ENCODE measurements around the gene LY6G5C. TPM values are rescaled to one million over a fixed set of nuclear protein-coding genes. Genes with fewer than 3 reads are reported as not detected.

LY6G5C gene
- total and polyA plus RNA-seq, 9 donors: 1.2 to 3.7 (median 2.2) TPM; not detected in 1

DNA sequence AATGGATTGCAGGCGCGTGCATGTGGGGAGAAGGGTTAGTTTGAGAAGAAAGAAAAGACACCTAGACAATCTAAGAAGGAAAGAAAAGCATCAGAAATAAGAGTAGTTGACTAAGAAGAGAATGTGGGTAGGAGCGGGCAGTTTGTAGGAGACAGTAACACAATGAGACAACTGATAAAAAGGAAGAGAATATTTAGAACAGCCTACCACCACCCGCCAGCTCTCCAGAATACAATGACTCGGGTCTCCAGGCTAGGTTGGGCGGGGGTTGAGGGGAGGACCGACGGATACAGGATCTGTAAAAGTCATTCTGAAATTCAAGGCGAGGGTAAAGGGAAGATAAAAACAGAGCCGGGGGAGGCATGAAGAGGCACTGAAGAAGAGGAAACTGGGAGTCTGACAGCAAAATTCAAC lies 21.5 kb upstream of the LY6G5C start:
- Histone ChIP-seq H3K4me1 (ENCODE audit: insufficient read depth) (peaks cover 11% of the 10 kb centered on the region), H3K4me3 (peak overlapping the region; percentile 58), H3K36me3 (no peaks in the 10 kb centered on the region), H3K9me3 (no peaks in the 10 kb centered on the region), H3K27me3 (no peaks in the 10 kb centered on the region), H3K27ac (peak overlapping the region; percentile 87 to 99)
- TF ChIP-seq, protein P1, sequence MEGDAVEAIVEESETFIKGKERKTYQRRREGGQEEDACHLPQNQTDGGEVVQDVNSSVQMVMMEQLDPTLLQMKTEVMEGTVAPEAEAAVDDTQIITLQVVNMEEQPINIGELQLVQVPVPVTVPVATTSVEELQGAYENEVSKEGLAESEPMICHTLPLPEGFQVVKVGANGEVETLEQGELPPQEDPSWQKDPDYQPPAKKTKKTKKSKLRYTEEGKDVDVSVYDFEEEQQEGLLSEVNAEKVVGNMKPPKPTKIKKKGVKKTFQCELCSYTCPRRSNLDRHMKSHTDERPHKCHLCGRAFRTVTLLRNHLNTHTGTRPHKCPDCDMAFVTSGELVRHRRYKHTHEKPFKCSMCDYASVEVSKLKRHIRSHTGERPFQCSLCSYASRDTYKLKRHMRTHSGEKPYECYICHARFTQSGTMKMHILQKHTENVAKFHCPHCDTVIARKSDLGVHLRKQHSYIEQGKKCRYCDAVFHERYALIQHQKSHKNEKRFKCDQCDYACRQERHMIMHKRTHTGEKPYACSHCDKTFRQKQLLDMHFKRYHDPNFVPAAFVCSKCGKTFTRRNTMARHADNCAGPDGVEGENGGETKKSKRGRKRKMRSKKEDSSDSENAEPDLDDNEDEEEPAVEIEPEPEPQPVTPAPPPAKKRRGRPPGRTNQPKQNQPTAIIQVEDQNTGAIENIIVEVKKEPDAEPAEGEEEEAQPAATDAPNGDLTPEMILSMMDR (IDR thresholded peaks at IDR 0.05): no peak
- TF ChIP-seq EP300 (IDR thresholded peaks at IDR 0.05) (no peak), POLR2A (IDR thresholded peaks at IDR 0.05) (no peak)
- WGBS, 3 donors: 0% methylated on average over 10 of the region's 10 CpGs
- intact Hi-C loops (cut with DNase I): loop anchor here in 1 of 4 donors (2.0 kb wide), 1 partner anchor 26 kb away; the partner anchor contains the start of gene DDAH2
- DNase-seq: no peak

DNA sequence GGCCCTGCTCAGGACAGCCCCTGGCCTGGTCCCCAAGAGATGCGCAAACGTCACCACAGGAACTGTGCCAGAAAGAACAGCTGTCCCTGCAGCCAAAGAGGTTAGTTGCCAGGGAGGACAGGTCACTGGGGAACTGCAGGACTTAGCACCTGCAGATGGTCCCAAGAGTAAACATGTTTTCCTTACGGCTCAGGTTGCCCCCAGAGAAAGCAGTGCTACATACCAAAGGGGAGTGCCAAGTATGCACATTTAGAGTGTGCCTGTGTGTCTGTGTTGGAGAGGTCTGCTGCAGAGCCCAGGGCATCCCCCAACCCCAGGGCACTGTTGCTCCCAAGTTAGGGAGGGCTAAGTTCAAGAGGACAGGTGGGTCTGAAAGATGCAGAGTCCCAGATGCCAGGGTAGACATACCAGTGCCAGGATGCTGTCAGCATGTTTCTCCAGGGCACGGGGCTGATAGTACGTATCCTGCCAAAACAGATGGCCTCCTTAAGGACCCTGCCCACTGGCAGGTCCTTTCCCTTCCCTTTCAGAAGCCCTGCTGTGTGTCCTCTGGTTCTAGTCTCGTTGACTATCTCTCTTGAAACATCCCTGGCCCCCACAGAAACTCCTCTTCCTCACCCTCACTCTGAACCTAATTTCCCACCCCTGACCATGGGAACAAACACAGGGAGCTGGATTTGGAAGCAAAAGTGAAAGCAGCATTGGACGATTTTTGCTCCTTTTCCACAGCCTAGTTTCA lies 21.0 kb upstream of the LY6G5C start:
- Histone ChIP-seq H3K27me3 (no peaks in the 10 kb centered on the region), H3K36me3 (no peaks in the 10 kb centered on the region), H3K4me1 (ENCODE audit: insufficient read depth) (peaks cover 11% of the 10 kb centered on the region), H3K4me3 (peak overlapping the region; percentile 58), H3K9me3 (no peaks in the 10 kb centered on the region), H3K27ac (peak overlapping the region; percentile 87 to 99)
- intact Hi-C loops (cut with DNase I): loop anchor here in 1 of 4 donors (2.0 kb wide), 1 partner anchor 27 kb away; the partner anchor contains the start of gene DDAH2
- WGBS, 3 donors: 23 to 31% (median 23%) methylated on average over 7 of the region's 7 CpGs
- TF ChIP-seq POLR2A (IDR thresholded peaks at IDR 0.05) (no peak), EP300 (IDR thresholded peaks at IDR 0.05) (no peak)
- TF ChIP-seq, protein P1 (IDR thresholded peaks at IDR 0.05): no peak
- DNase-seq: peak in 1 of 5 donors; percentile 33

DNA sequence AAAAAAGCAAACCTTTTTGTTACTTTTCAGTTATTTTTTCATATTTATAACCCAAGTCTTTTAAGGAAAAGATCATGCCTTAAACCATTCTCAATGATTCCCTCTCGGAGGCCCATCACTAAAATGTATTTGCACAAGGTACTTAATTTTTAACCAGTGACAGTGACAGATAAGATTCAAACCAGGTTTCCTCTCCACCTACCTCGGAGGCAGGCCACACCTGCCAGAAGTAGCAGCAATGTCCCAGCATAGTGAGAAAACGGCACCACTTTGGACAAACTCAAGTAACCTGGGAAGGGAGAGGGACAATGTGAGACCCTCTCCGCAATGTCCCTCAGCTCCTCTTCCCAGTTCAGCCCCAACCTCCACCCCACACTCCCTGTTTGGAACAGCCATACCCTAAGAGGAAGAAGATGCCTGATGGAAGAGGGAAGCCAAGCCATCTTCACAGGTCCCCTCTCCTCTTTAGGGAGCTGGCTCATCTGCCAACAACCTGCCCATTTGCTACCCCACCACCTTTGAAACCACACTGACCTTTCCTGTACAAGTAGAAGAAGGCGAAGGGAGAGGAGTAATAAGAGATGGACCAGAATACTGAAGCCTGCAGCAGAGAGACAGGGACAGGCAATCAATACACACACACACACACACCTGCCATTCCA lies 20.0 kb upstream of the LY6G5C start:
- no peak for DNase-seq
- 86 to 89% (median 87%) methylated on average over 5 of the region's 5 CpGs for WGBS, 3 donors
- Histone ChIP-seq H3K36me3 (no peaks in the 10 kb centered on the region), H3K27me3 (no peaks in the 10 kb centered on the region), H3K4me3 (no peak overlapping the region), H3K9me3 (no peaks in the 10 kb centered on the region), H3K27ac (no peak overlapping the region), H3K4me1 (ENCODE audit: insufficient read depth) (peaks cover 11% of the 10 kb centered on the region)
- intact Hi-C loops (cut with DNase I): no loop called here
- TF ChIP-seq EP300 (IDR thresholded peaks at IDR 0.05) (no peak), POLR2A (IDR thresholded peaks at IDR 0.05) (no peak)
- TF ChIP-seq, protein P1 (IDR thresholded peaks at IDR 0.05): no peak

DNA sequence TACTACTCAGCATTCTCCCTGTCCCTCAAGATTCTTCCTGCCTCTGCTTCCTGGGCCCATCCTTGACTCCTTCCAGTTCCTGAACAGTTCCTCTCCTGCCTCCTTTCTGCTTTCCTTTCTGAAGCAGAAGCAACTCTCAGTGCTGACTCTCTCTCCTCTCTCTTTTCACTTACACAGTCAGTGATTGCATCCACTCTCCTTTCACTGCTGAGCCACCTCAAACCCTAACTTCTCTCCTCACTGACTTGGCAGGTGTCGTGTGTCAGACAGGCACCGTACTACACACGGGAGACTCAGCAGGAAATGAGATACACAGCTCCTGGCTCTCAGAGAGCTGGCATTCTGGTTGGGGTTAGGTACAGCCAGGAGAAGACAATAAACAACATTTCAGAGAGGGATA lies 16.7 kb upstream of the LY6G5C start:
- Histone ChIP-seq H3K4me1 (ENCODE audit: insufficient read depth) (peaks cover 8% of the 10 kb centered on the region), H3K36me3 (no peaks in the 10 kb centered on the region), H3K9me3 (no peaks in the 10 kb centered on the region), H3K27me3 (no peaks in the 10 kb centered on the region), H3K27ac (no peak overlapping the region), H3K4me3 (no peak overlapping the region)
- 44 to 50% (median 46%) methylated on average over 3 of the region's 3 CpGs for whole genome bisulfite sequencing, 3 donors
- TF ChIP-seq EP300 (IDR thresholded peaks at IDR 0.05): no peak
- TF ChIP-seq, protein P1 (IDR thresholded peaks at IDR 0.05): no peak
- DNase-seq: no peak
- intact Hi-C loops (cut with DNase I): no loop called here

All from ovary (tissue), 9 donors.